Memory B cell (primary cell): Measurements from ENCODE around the gene DGKA.

Experiments
- ATAC-seq: fragments of 150-1000 bp; cut with Tn5 transposase; 2 replicates; pipeline ENCODE4 v1.10.0; 2021; ENCODE audit warnings: low read depth, mild to moderate bottlenecking, moderate library complexity
- DNase-seq, 2 donors: peaks; one replicate each; pipeline ENCODE4 v3.0.0; 2022; ENCODE audit warnings: low spot score in 2 of 2
- H3K27ac Mint-ChIP-seq: one replicate; pipeline ENCODE4 v1.8.0; 2022; ENCODE audit warnings: mild to moderate bottlenecking, moderate library complexity, mixed read lengths
- H3K27me3 Mint-ChIP-seq: one replicate; pipeline ENCODE4 v1.8.0; 2022; ENCODE audit warnings: mixed read lengths
- H3K36me3 Mint-ChIP-seq: one replicate; pipeline ENCODE4 v1.8.0; 2022; ENCODE audit warnings: mild to moderate bottlenecking, mixed read lengths
- H3K4me1 Mint-ChIP-seq: one replicate; pipeline ENCODE4 v1.8.0; 2022; ENCODE audit warnings: mixed read lengths
- H3K4me3 Mint-ChIP-seq: one replicate; pipeline ENCODE4 v1.8.0; 2022; ENCODE audit warnings: mild to moderate bottlenecking, moderate library complexity, mixed read lengths
- H3K9me3 Mint-ChIP-seq: one replicate; pipeline ENCODE4 v1.8.0; 2022; ENCODE audit warnings: mixed read lengths

The DGKA gene

GRCh38 chr12:55925371-55925770 is 5.6 kb upstream of the DGKA start:
- H3K4me3 Mint-ChIP-seq, result peak overlapping the region; percentile 49
- peaks cover 45% of the 10 kb centered on the region for H3K4me1 Mint-ChIP-seq
- peaks cover 9% of the 10 kb centered on the region for H3K36me3 Mint-ChIP-seq
- ATAC-seq (no peak), DNase-seq (no peak)
- peak overlapping the region; percentile 91 for H3K27ac Mint-ChIP-seq
- H3K27me3 Mint-ChIP-seq, result no peaks in the 10 kb centered on the region
- no peaks in the 10 kb centered on the region for H3K9me3 Mint-ChIP-seq

GRCh38 chr12:55925870-55926737 is 4.9 kb upstream of the DGKA start:
- H3K9me3 Mint-ChIP-seq, result no peaks in the 10 kb centered on the region
- H3K4me1 Mint-ChIP-seq, result peaks cover 48% of the 10 kb centered on the region
- DNase-seq (no peak), ATAC-seq (peak; percentile 7)
- peaks cover 9% of the 10 kb centered on the region for H3K36me3 Mint-ChIP-seq
- peak overlapping the region; percentile 94 for H3K4me3 Mint-ChIP-seq
- peak overlapping the region; percentile 91 for H3K27ac Mint-ChIP-seq
- H3K27me3 Mint-ChIP-seq, result no peaks in the 10 kb centered on the region

- H3K27me3 Mint-ChIP-seq, result no peaks in the 10 kb centered on the region
- ATAC-seq, result peak; percentile 58
These were observed 4.0 kb upstream of the DGKA start for GRCh38 chr12:55926738-55927587.

GRCh38 chr12:55927588-55928502 is 3.1 kb upstream of the DGKA start, which contains the start of gene PYM1:
Gene PYM1 (minus strand): TSS chr12:55927894. CDS start chr12:55927761, 133 bp downstream.
- Mint-ChIP-seq H3K4me1 (peaks cover 48% of the 10 kb centered on the region), H3K4me3 (peak within 1 kb of the TSS; percentile 99), H3K9me3 (no peaks in the 10 kb centered on the region), H3K36me3 (peaks cover 10% of the 10 kb centered on the region), H3K27ac (peak within 1 kb of the TSS; percentile 91), H3K27me3 (no peaks in the 10 kb centered on the region)
- DNase-seq (peak; percentile 38 to 57), ATAC-seq (peak; percentile 20)

More at GRCh38 chr12:55926738-55927587, 4.0 kb upstream of the DGKA start:
- Mint-ChIP-seq H3K9me3 (no peaks in the 10 kb centered on the region), H3K4me1 (peaks cover 47% of the 10 kb centered on the region), H3K27ac (peak overlapping the region; percentile 91), H3K4me3 (peak overlapping the region; percentile 94), H3K36me3 (peaks cover 11% of the 10 kb centered on the region)
- DNase-seq, result peak; percentile 78 to 87

- H3K4me3 Mint-ChIP-seq, result peak overlapping the region; percentile 99
- peak; percentile 60 for ATAC-seq
- H3K36me3 Mint-ChIP-seq, result peaks cover 7% of the 10 kb centered on the region
- H3K27me3 Mint-ChIP-seq, result no peaks in the 10 kb centered on the region
- H3K4me1 Mint-ChIP-seq, result peaks cover 53% of the 10 kb centered on the region
- H3K9me3 Mint-ChIP-seq, result no peaks in the 10 kb centered on the region
- H3K27ac Mint-ChIP-seq, result peak overlapping the region; percentile 95
- DNase-seq, result peak; percentile 52 to 64
These were observed 1.6 kb upstream of the DGKA start for GRCh38 chr12:55929306-55929791.

GRCh38 chr12:55931317-55931779 is 386 bp downstream of the DGKA start:
- Mint-ChIP-seq H3K27ac (peak overlapping the region; percentile 95), H3K4me3 (peak overlapping the region; percentile 99), H3K27me3 (no peaks in the 10 kb centered on the region), H3K4me1 (peaks cover 49% of the 10 kb centered on the region), H3K9me3 (no peaks in the 10 kb centered on the region), H3K36me3 (peaks cover 16% of the 10 kb centered on the region)
- peak in 1 of 2 donors; percentile 25 for DNase-seq
- no peak for ATAC-seq

- H3K27me3 Mint-ChIP-seq, result no peaks in the 10 kb centered on the region
- H3K27ac Mint-ChIP-seq, result peak overlapping the region; percentile 95
- peak; percentile 0 for ATAC-seq
- peak overlapping the region; percentile 99 for H3K4me3 Mint-ChIP-seq
- no peaks in the 10 kb centered on the region for H3K9me3 Mint-ChIP-seq
- peaks cover 19% of the 10 kb centered on the region for H3K36me3 Mint-ChIP-seq
- DNase-seq, result peak in 1 of 2 donors; percentile 27
- H3K4me1 Mint-ChIP-seq, result peaks cover 47% of the 10 kb centered on the region
These were observed 1.0 kb downstream of the DGKA start for GRCh38 chr12:55931780-55932550.

- ATAC-seq (peak; percentile 49), DNase-seq (peak; percentile 42 to 51)
- peaks cover 47% of the 10 kb centered on the region for H3K4me1 Mint-ChIP-seq
- H3K36me3 Mint-ChIP-seq, result peaks cover 25% of the 10 kb centered on the region
- H3K4me3 Mint-ChIP-seq, result peak overlapping the region; percentile 99
- H3K27ac Mint-ChIP-seq, result peak overlapping the region; percentile 95
- no peaks in the 10 kb centered on the region for H3K9me3 Mint-ChIP-seq
- H3K27me3 Mint-ChIP-seq, result no peaks in the 10 kb centered on the region
These were observed 1.6 kb downstream of the DGKA start for GRCh38 chr12:55932551-55932910.

GRCh38 chr12:55933169-55933798 is 2.3 kb downstream of the DGKA start:
- Mint-ChIP-seq H3K27me3 (no peaks in the 10 kb centered on the region), H3K9me3 (no peaks in the 10 kb centered on the region), H3K27ac (peak overlapping the region; percentile 95), H3K4me1 (peaks cover 42% of the 10 kb centered on the region), H3K4me3 (peak overlapping the region; percentile 24), H3K36me3 (peaks cover 26% of the 10 kb centered on the region)
- ATAC-seq (no peak), DNase-seq (no peak)

- ATAC-seq (no peak), DNase-seq (no peak)
- H3K36me3 Mint-ChIP-seq, result peaks cover 27% of the 10 kb centered on the region
- no peaks in the 10 kb centered on the region for H3K27me3 Mint-ChIP-seq
- peak overlapping the region; percentile 24 for H3K4me3 Mint-ChIP-seq
- H3K9me3 Mint-ChIP-seq, result no peaks in the 10 kb centered on the region
- peak overlapping the region; percentile 80 for H3K27ac Mint-ChIP-seq
- H3K4me1 Mint-ChIP-seq, result peaks cover 44% of the 10 kb centered on the region
These were observed 3.1 kb downstream of the DGKA start for GRCh38 chr12:55933799-55934742.

- ATAC-seq, result no peak
- H3K4me3 Mint-ChIP-seq, result no peak overlapping the region
- DNase-seq, result no peak
- peaks cover 42% of the 10 kb centered on the region for H3K4me1 Mint-ChIP-seq
- H3K36me3 Mint-ChIP-seq, result peaks cover 27% of the 10 kb centered on the region
- no peaks in the 10 kb centered on the region for H3K9me3 Mint-ChIP-seq
- peak overlapping the region; percentile 80 for H3K27ac Mint-ChIP-seq
- H3K27me3 Mint-ChIP-seq, result no peaks in the 10 kb centered on the region
These were observed 3.8 kb downstream of the DGKA start for GRCh38 chr12:55934773-55935172.
